Smooth muscle cell (in vitro differentiated cells): ENCODE measurements around the gene ZFX. TPM values are rescaled to one million over a fixed set of nuclear protein-coding genes. Genes with fewer than 3 reads are reported as not detected.
A peak's percentile ranks its signal among the peaks of the same experiment; 100 is the strongest.

Source experiments
- DNase-seq: peaks from one replicate; lab custom pipeline; 2025; ENCODE audit not compliant: unreplicated experiment; lab: John Stamatoyannopoulos, UW
- H2AFZ ChIP-seq: fragments of 200-600 bp; sonication (generic); 2 replicates; pipeline ENCODE4 v1.6.0; 2016; ENCODE audit warnings: antibody characterized with exemption, low read depth, mild to moderate bottlenecking
- H3F3A ChIP-seq: fragments of 200-600 bp; sonication (generic); 2 replicates; pipeline ENCODE4 v1.6.0; 2017; ENCODE audit warnings: antibody characterized with exemption, low read depth
- H3K27ac ChIP-seq: fragments of 200-600 bp; sonication (generic); 2 replicates; pipeline ENCODE4 v1.5.1; 2016; ENCODE audit warnings: low read depth, mild to moderate bottlenecking
- H3K27me3 ChIP-seq: fragments of 200-600 bp; sonication (generic); 2 replicates; pipeline ENCODE4 v1.6.1; 2016; ENCODE audit warnings: low read depth, mild to moderate bottlenecking
- H3K36me3 ChIP-seq: fragments of 200-600 bp; sonication (generic); 2 replicates; pipeline ENCODE4 v1.5.1; 2016; ENCODE audit warnings: low read depth
- H3K4me1 ChIP-seq: fragments of 200-600 bp; sonication (generic); 2 replicates; pipeline ENCODE4 v1.5.1; 2016; ENCODE audit warnings: low read depth
- H3K4me2 ChIP-seq: fragments of 200-600 bp; sonication (generic); 2 replicates; pipeline ENCODE4 v1.6.0; 2016; ENCODE audit warnings: mild to moderate bottlenecking
- H3K4me3 ChIP-seq: fragments of 200-600 bp; sonication (generic); 2 replicates; pipeline ENCODE4 v1.5.1; 2016; ENCODE audit warnings: mild to moderate bottlenecking
- H3K79me2 ChIP-seq: fragments of 200-600 bp; sonication (generic); 2 replicates; pipeline ENCODE4 v1.6.0; 2016; ENCODE audit warnings: low read depth, mild to moderate bottlenecking
- H3K9ac ChIP-seq: fragments of 200-600 bp; sonication (generic); 2 replicates; pipeline ENCODE4 v1.6.0; 2016; ENCODE audit warnings: low read depth
- H3K9me3 ChIP-seq: fragments of 200-600 bp; sonication (generic); replicated peaks from 2 replicates; pipeline ENCODE4 v1.5.1; 2016; ENCODE audit warnings: low read depth
- H4K20me1 ChIP-seq: fragments of 200-600 bp; sonication (generic); 2 replicates; pipeline ENCODE4 v1.6.0; 2016; ENCODE audit warnings: low read depth
- WGBS: methylation state at CpG from one replicate; pipeline ENCODE4 v1.1.7; 2016; ENCODE audit warnings: low lambda C conversion rate; 5-methylcytosine and 5-hydroxymethylcytosine counted together
- polyA plus RNA-seq: library from polyadenylated mRNA; unstranded; fragments of >200 nt; fragmentation: Nextera tagmentation; extraction: Ambion mirVana; gene quantifications from 2 replicates; pipeline ENCODE4 v1.2.1, GENCODE V29; 2016
- total RNA-seq: library from RNA; depleted of rRNA; stranded (reverse); fragments of >200 nt; gene quantifications from 2 replicates; pipeline ENCODE4 v1.2.3, GENCODE V29; 2014
- TF ChIP-seq, protein P1 (sequence below): fragments of 200-600 bp; sonication (generic); IDR thresholded peaks from 2 replicates; pipeline ENCODE4 v1.5.1; 2017; ENCODE audit warnings: borderline replicate concordance, mild to moderate bottlenecking, antibody characterized with exemption; ENCODE audit not compliant: insufficient read depth, poor library complexity, severe bottlenecking

Gene ZFX
- total and polyA plus RNA-seq, 2 experiments from 2014 or later: 17.1 to 52.9 TPM

GRCh38 chrX:24150898-24151297 is 1.4 kb downstream of the ZFX start:
- TF ChIP-seq, protein P1, sequence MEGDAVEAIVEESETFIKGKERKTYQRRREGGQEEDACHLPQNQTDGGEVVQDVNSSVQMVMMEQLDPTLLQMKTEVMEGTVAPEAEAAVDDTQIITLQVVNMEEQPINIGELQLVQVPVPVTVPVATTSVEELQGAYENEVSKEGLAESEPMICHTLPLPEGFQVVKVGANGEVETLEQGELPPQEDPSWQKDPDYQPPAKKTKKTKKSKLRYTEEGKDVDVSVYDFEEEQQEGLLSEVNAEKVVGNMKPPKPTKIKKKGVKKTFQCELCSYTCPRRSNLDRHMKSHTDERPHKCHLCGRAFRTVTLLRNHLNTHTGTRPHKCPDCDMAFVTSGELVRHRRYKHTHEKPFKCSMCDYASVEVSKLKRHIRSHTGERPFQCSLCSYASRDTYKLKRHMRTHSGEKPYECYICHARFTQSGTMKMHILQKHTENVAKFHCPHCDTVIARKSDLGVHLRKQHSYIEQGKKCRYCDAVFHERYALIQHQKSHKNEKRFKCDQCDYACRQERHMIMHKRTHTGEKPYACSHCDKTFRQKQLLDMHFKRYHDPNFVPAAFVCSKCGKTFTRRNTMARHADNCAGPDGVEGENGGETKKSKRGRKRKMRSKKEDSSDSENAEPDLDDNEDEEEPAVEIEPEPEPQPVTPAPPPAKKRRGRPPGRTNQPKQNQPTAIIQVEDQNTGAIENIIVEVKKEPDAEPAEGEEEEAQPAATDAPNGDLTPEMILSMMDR: no peak
- Histone ChIP-seq H3K9me3 (no peaks in the 10 kb centered on the region), H3K27ac (peak overlapping the region; percentile 98), H4K20me1 (peaks cover 55% of the 10 kb centered on the region), H3K36me3 (no peaks in the 10 kb centered on the region), H3K9ac (peak overlapping the region; percentile 97), H3F3A (peaks cover 37% of the 10 kb centered on the region), H3K79me2 (peaks cover 55% of the 10 kb centered on the region), H3K27me3 (no peaks in the 10 kb centered on the region), H3K4me2 (peak overlapping the region; percentile 84), H2AFZ (no peak overlapping the region), H3K4me1 (peaks cover 60% of the 10 kb centered on the region), H3K4me3 (peak overlapping the region; percentile 99)
- 2% methylated on average over 10 of the region's 10 CpGs for WGBS
- no peak for DNase-seq

- Histone ChIP-seq H3K27me3 (no peaks in the 10 kb centered on the region), H3K9me3 (no peaks in the 10 kb centered on the region), H4K20me1 (peaks cover 62% of the 10 kb centered on the region), H3K9ac (peak overlapping the region; percentile 97), H3K27ac (peak overlapping the region; percentile 98), H3K36me3 (no peaks in the 10 kb centered on the region), H3F3A (peaks cover 31% of the 10 kb centered on the region), H3K4me1 (peaks cover 53% of the 10 kb centered on the region), H3K4me2 (peak overlapping the region; percentile 84), H3K79me2 (peaks cover 61% of the 10 kb centered on the region), H2AFZ (no peak overlapping the region), H3K4me3 (peak overlapping the region; percentile 99)
- WGBS: 67% methylated on average over 8 of the region's 8 CpGs
- TF ChIP-seq, protein P1: no peak
- DNase-seq: no peak
Measured at GRCh38 chrX:24151513-24151912, 2.0 kb downstream of the ZFX start.

- Histone ChIP-seq H3K4me1 (peaks cover 41% of the 10 kb centered on the region), H3K36me3 (no peaks in the 10 kb centered on the region), H3K4me3 (peak overlapping the region; percentile 99), H3K27me3 (no peaks in the 10 kb centered on the region), H3K9me3 (no peaks in the 10 kb centered on the region), H2AFZ (no peak overlapping the region), H3K4me2 (peak overlapping the region; percentile 84), H3K79me2 (peaks cover 79% of the 10 kb centered on the region), H4K20me1 (peaks cover 79% of the 10 kb centered on the region), H3F3A (peaks cover 17% of the 10 kb centered on the region), H3K9ac (no peak overlapping the region), H3K27ac (peak overlapping the region; percentile 98)
- DNase-seq: no peak
- TF ChIP-seq, protein P1: no peak
- WGBS: 30% methylated on average over 4 of the region's 4 CpGs
Measured at GRCh38 chrX:24153178-24153795, 3.8 kb downstream of the ZFX start.

- Histone ChIP-seq H3K4me1 (peaks cover 37% of the 10 kb centered on the region), H3K4me2 (peak overlapping the region; percentile 84), H3K79me2 (peaks cover 84% of the 10 kb centered on the region), H3K27ac (peak overlapping the region; percentile 98), H3K27me3 (no peaks in the 10 kb centered on the region), H3F3A (peaks cover 12% of the 10 kb centered on the region), H3K4me3 (peak overlapping the region; percentile 99), H3K36me3 (no peaks in the 10 kb centered on the region), H2AFZ (no peak overlapping the region), H3K9ac (peak overlapping the region; percentile 60), H3K9me3 (no peaks in the 10 kb centered on the region), H4K20me1 (peaks cover 84% of the 10 kb centered on the region)
- no peak for DNase-seq
- 91% methylated on average over 2 of the region's 2 CpGs for WGBS
- TF ChIP-seq, protein P1: no peak
Measured at GRCh38 chrX:24153796-24154189, 4.3 kb downstream of the ZFX start.
